ENCODE data around the gene FRMD6. TPM values are rescaled to one million over a fixed set of nuclear protein-coding genes. Genes with fewer than 3 reads are reported as not detected.

FRMD6 gene
- total RNA-seq, 2 donors from 2014 or later: 2.7 to 9.5 TPM

- intact Hi-C loops (cut with DNase I): no loop called here
- no peak for TF ChIP-seq CTCF (IDR thresholded peaks at IDR 0.05)
- Histone ChIP-seq H3K36me3 (no peaks in the 10 kb centered on the region), H3K4me3 (no peak overlapping the region), H3K27ac (no peak overlapping the region), H3K4me1 (peaks cover 4% of the 10 kb centered on the region), H3K9me3 (no peaks in the 10 kb centered on the region), H3K27me3 (peaks cover 3% of the 10 kb centered on the region), H3K9ac (ENCODE audit: low read depth in 2 of 2, low read length in 2 of 2) (no peak overlapping the region)
- no peak for DNase-seq
Observed at GRCh38 chr14:51657762-51658161, 6.1 kb downstream of the FRMD6 start.

- no peaks in the 10 kb centered on the region for H3K27me3 ChIP-seq
- H3K9ac ChIP-seq (ENCODE audit: low read depth in 2 of 2, low read length in 2 of 2): no peak overlapping the region
- no peak overlapping the region for H3K4me3 ChIP-seq
- no peak overlapping the region for H3K27ac ChIP-seq
- no peak for DNase-seq
- TF ChIP-seq CTCF (IDR thresholded peaks at IDR 0.05): no peak
- intact Hi-C loops (cut with DNase I): no loop called here
- H3K36me3 ChIP-seq: no peaks in the 10 kb centered on the region
- no peaks in the 10 kb centered on the region for H3K9me3 ChIP-seq
- H3K4me1 ChIP-seq: no peaks in the 10 kb centered on the region
Observed at GRCh38 chr14:51658441-51659173, 6.9 kb downstream of the FRMD6 start.

GRCh38 chr14:51660741-51661140, 9.0 kb downstream of the FRMD6 start:
- Histone ChIP-seq H3K27me3 (no peaks in the 10 kb centered on the region), H3K4me1 (no peaks in the 10 kb centered on the region), H3K9me3 (no peaks in the 10 kb centered on the region), H3K9ac (ENCODE audit: low read depth in 2 of 2, low read length in 2 of 2) (no peak overlapping the region), H3K4me3 (no peak overlapping the region), H3K27ac (no peak overlapping the region), H3K36me3 (no peaks in the 10 kb centered on the region)
- no peak for TF ChIP-seq CTCF (IDR thresholded peaks at IDR 0.05)
- intact Hi-C loops (cut with DNase I): no loop called here
- DNase-seq: no peak

GRCh38 chr14:51661504-51661903, 9.8 kb downstream of the FRMD6 start:
- Histone ChIP-seq H3K36me3 (no peaks in the 10 kb centered on the region), H3K27ac (no peak overlapping the region), H3K27me3 (no peaks in the 10 kb centered on the region), H3K9me3 (no peaks in the 10 kb centered on the region), H3K4me1 (no peaks in the 10 kb centered on the region), H3K4me3 (no peak overlapping the region), H3K9ac (ENCODE audit: low read depth in 2 of 2, low read length in 2 of 2) (no peak overlapping the region)
- TF ChIP-seq CTCF (IDR thresholded peaks at IDR 0.05): no peak
- no peak for DNase-seq
- intact Hi-C loops (cut with DNase I): no loop called here

- Histone ChIP-seq H3K4me1 (no peaks in the 10 kb centered on the region), H3K27ac (no peak overlapping the region), H3K27me3 (no peaks in the 10 kb centered on the region), H3K4me3 (no peak overlapping the region), H3K9ac (ENCODE audit: low read depth in 2 of 2, low read length in 2 of 2) (no peak overlapping the region), H3K36me3 (no peaks in the 10 kb centered on the region), H3K9me3 (no peaks in the 10 kb centered on the region)
- TF ChIP-seq CTCF (IDR thresholded peaks at IDR 0.05): no peak
- intact Hi-C loops (cut with DNase I): no loop called here
- DNase-seq: no peak
Observed at GRCh38 chr14:51663783-51664326, 12.1 kb downstream of the FRMD6 start.
